ENCODE results near the gene RNU1-3.
"Not testable (repeated sequence)": the region's sequence is repeated elsewhere in the genome, so short reads cannot be mapped to it uniquely, and the experiment has no call there.

RNU1-3 gene

GRCh38 chr1:16621300-16621658 is 45.5 kb downstream of the RNU1-3 start:
- in situ Hi-C loops (cut with HindIII; ENCODE audit: low sequenced_read_pairs) = no loop called here

GRCh38 chr1:16619803-16620501 is 46.8 kb downstream of the RNU1-3 start:
- in situ Hi-C loops (cut with HindIII; ENCODE audit: low sequenced_read_pairs) = not testable (repeated sequence)

- in situ Hi-C loops (cut with HindIII; ENCODE audit: low sequenced_read_pairs) = no loop called here
These were observed 48.0 kb downstream of the RNU1-3 start for GRCh38 chr1:16618719-16619118.

- in situ Hi-C loops (cut with HindIII; ENCODE audit: low sequenced_read_pairs) = no loop called here
These were observed 48.8 kb downstream of the RNU1-3 start for GRCh38 chr1:16617778-16618580.

GRCh38 chr1:16617114-16617631 is 49.6 kb downstream of the RNU1-3 start:
- in situ Hi-C loops (cut with HindIII; ENCODE audit: low sequenced_read_pairs) = no loop called here

Measured in DLD1 (cell line).